Colonic mucosa (tissue), 4 donors: ENCODE data around the gene PRKAG2. TPM values are rescaled to one million over a fixed set of nuclear protein-coding genes. Genes with fewer than 3 reads are reported as not detected.

Experiments used
- DNase-seq: peaks from one replicate; pipeline ENCODE4 v3.0.0-alpha.2; 2020
- H3K27ac ChIP-seq: fragments of 200-600 bp; one replicate; pipeline ENCODE4 v1.8.0; 2021
- H3K27me3 ChIP-seq: fragments of 200-600 bp; one replicate; pipeline ENCODE4 v1.8.0; 2021
- H3K36me3 ChIP-seq: fragments of 200-600 bp; one replicate; pipeline ENCODE4 v1.8.0; 2021
- H3K4me1 ChIP-seq: fragments of 200-600 bp; one replicate; pipeline ENCODE4 v1.8.0; 2021; ENCODE audit warnings: mild to moderate bottlenecking
- H3K4me3 ChIP-seq: fragments of 200-600 bp; one replicate; pipeline ENCODE4 v1.8.0; 2021
- H3K9ac ChIP-seq, 2 donors: one replicate each; pipeline ENCODE4 v1.7.0; 2013; ENCODE audit warnings: control low read depth in 2 of 2, low read depth in 2 of 2, low read length in 2 of 2
- H3K9me3 ChIP-seq: fragments of 200-600 bp; one replicate; pipeline ENCODE4 v1.8.0; 2021
- CTCF ChIP-seq: fragments of 200-600 bp; IDR thresholded peaks from one replicate; pipeline ENCODE4 v1.8.0; 2022; ENCODE audit warnings: antibody characterized with exemption, mild to moderate bottlenecking
- intact Hi-C: fragments of 100-400 bp; cut with DNase I; formaldehyde crosslinking; loops from one replicate; pipeline ENCODE4 v1.14.1; 2022
- total RNA-seq, 2 donors: library from RNA; stranded (reverse); fragmentation: NEBNext Ultra II Directional in 1 of 2; extraction: Animal tissue kit (Norgen Biotek cat#: 25700) in 1 of 2; gene quantifications; one replicate each; pipeline ENCODE4 v1.2.1, GENCODE V29; 2021
- donor health status: healthy.
- donor health status: DM: no; HTN: no; CAD: no.
- donor health status: DM: no; HTN: no; CAD: no.

PRKAG2 gene
- total RNA-seq, 2 donors from 2014 or later: 36.3 to 42.0 TPM

- Histone ChIP-seq H3K36me3 (no peaks in the 10 kb centered on the region), H3K4me3 (no peak overlapping the region), H3K27me3 (no peaks in the 10 kb centered on the region), H3K27ac (no peak overlapping the region), H3K9me3 (no peaks in the 10 kb centered on the region), H3K4me1 (peaks cover 6% of the 10 kb centered on the region), H3K9ac (no peak overlapping the region)
- TF ChIP-seq CTCF: no peak
- intact Hi-C loops: no loop called here
- DNase-seq: no peak
These were observed 82.3 kb downstream of the PRKAG2 start for GRCh38 chr7:151794508-151795167.

- intact Hi-C loops: no loop called here
- Histone ChIP-seq H3K36me3 (no peaks in the 10 kb centered on the region), H3K27me3 (no peaks in the 10 kb centered on the region), H3K4me3 (no peak overlapping the region), H3K27ac (no peak overlapping the region), H3K9me3 (no peaks in the 10 kb centered on the region), H3K4me1 (peaks cover 6% of the 10 kb centered on the region), H3K9ac (no peak overlapping the region)
- no peak for TF ChIP-seq CTCF
- DNase-seq: no peak
These were observed 82.9 kb downstream of the PRKAG2 start for GRCh38 chr7:151793991-151794507.

- Histone ChIP-seq H3K27ac (no peak overlapping the region), H3K4me3 (no peak overlapping the region), H3K36me3 (no peaks in the 10 kb centered on the region), H3K4me1 (peaks cover 6% of the 10 kb centered on the region), H3K9me3 (no peaks in the 10 kb centered on the region), H3K27me3 (no peaks in the 10 kb centered on the region), H3K9ac (no peak overlapping the region)
- no peak for TF ChIP-seq CTCF
- no peak for DNase-seq
- intact Hi-C loops: no loop called here
These were observed 83.4 kb downstream of the PRKAG2 start for GRCh38 chr7:151793531-151793951.

GRCh38 chr7:151792636-151793035, 84.3 kb downstream of the PRKAG2 start:
- H3K9me3 ChIP-seq: no peaks in the 10 kb centered on the region
- intact Hi-C loops: no loop called here
- no peaks in the 10 kb centered on the region for H3K4me1 ChIP-seq
- DNase-seq: no peak
- H3K4me3 ChIP-seq: no peak overlapping the region
- H3K27me3 ChIP-seq: no peaks in the 10 kb centered on the region
- no peak overlapping the region for H3K27ac ChIP-seq
- TF ChIP-seq CTCF: no peak
- no peak overlapping the region for H3K9ac ChIP-seq
- H3K36me3 ChIP-seq: no peaks in the 10 kb centered on the region

- Histone ChIP-seq H3K27ac (no peak overlapping the region), H3K9me3 (no peaks in the 10 kb centered on the region), H3K4me3 (no peak overlapping the region), H3K9ac (no peak overlapping the region), H3K4me1 (no peaks in the 10 kb centered on the region), H3K36me3 (no peaks in the 10 kb centered on the region), H3K27me3 (no peaks in the 10 kb centered on the region)
- intact Hi-C loops: no loop called here
- DNase-seq: no peak
- no peak for TF ChIP-seq CTCF
These were observed 84.8 kb downstream of the PRKAG2 start for GRCh38 chr7:151792086-151792485.
